SU-DHL-6 (cell line): ENCODE data around the gene DENND1B.

Experiments used
- H2AFZ ChIP-seq: fragments of 200-600 bp; sonication (generic); 2 replicates; pipeline ENCODE4 v1.6.1; 2014; ENCODE audit warnings: low read depth, mild to moderate bottlenecking, moderate library complexity, mixed read lengths, antibody characterized with exemption, low read length; ENCODE audit not compliant: severe bottlenecking
- H3F3A ChIP-seq: fragments of 200-600 bp; shearing (Covaris generic); 2 replicates; pipeline ENCODE4 v1.6.0; 2016; ENCODE audit warnings: antibody characterized with exemption, mild to moderate bottlenecking; ENCODE audit not compliant: insufficient read depth
- H3K27ac ChIP-seq: fragments of 200-600 bp; sonication (generic); 2 replicates; pipeline ENCODE4 v1.5.1; 2016; ENCODE audit warnings: low read depth, mild to moderate bottlenecking, low read length, moderate library complexity, mixed read lengths
- H3K27me3 ChIP-seq: fragments of 200-600 bp; sonication (generic), shearing (Covaris generic); 2 replicates; pipeline ENCODE4 v1.6.0; 2014; ENCODE audit warnings: mild to moderate bottlenecking, low read length
- H3K36me3 ChIP-seq: fragments of 200-600 bp; sonication (generic); 2 replicates; pipeline ENCODE4 v1.6.1; 2014; ENCODE audit warnings: mild to moderate bottlenecking, low read length, mixed read lengths
- H3K4me2 ChIP-seq: fragments of 300-600, 200-600 bp; shearing (Covaris generic), sonication (generic); 2 replicates; pipeline ENCODE4 v1.6.0; 2014; ENCODE audit warnings: low read length, low read depth, mild to moderate bottlenecking; ENCODE audit not compliant: poor library complexity, severe bottlenecking
- H3K4me3 ChIP-seq: fragments of 200-600 bp; sonication (generic); 2 replicates; pipeline ENCODE4 v1.5.1; 2014; ENCODE audit warnings: antibody characterized with exemption, low read length, mild to moderate bottlenecking, mixed read lengths; ENCODE audit not compliant: insufficient read depth, poor library complexity, severe bottlenecking
- H3K79me2 ChIP-seq: fragments of 200-600 bp; sonication (generic); 2 replicates; pipeline ENCODE4 v1.6.1; 2014; ENCODE audit warnings: mild to moderate bottlenecking, low read length, moderate library complexity; ENCODE audit not compliant: insufficient read depth
- H3K9ac ChIP-seq: fragments of 200-600 bp; sonication (generic); 2 replicates; pipeline ENCODE4 v1.7.0; 2014; ENCODE audit warnings: mild to moderate bottlenecking, low read length
- H3K9me2 ChIP-seq: fragments of 200-600 bp; sonication (generic); replicated peaks from 2 replicates; pipeline ENCODE4 v1.6.1; 2014; ENCODE audit warnings: low read length; ENCODE audit not compliant: insufficient read depth
- H3K9me3 ChIP-seq: fragments of 200-600 bp; sonication (generic); 2 replicates; pipeline ENCODE4 v1.6.1; 2014; ENCODE audit warnings: low read length, mixed read lengths; ENCODE audit not compliant: insufficient read depth
- H4K20me1 ChIP-seq: fragments of 200-600 bp; sonication (generic); 2 replicates; pipeline ENCODE4 v1.6.1; 2014; ENCODE audit warnings: low read depth, mild to moderate bottlenecking, antibody characterized with exemption, low read length, moderate library complexity, mixed read lengths
- EZH2phosphoT487 ChIP-seq: fragments of 200-600 bp; sonication (generic), shearing (Covaris generic); conservative IDR thresholded peaks from 2 replicates; pipeline ENCODE4 v1.6.1; 2018; ENCODE audit warnings: mild to moderate bottlenecking, antibody characterized with exemption, low read length, moderate library complexity, mixed read lengths
- TF ChIP-seq, protein P1 (sequence below): fragments of 200-600 bp; sonication (generic); IDR thresholded peaks from one replicate; pipeline ENCODE4 v1.5.1; 2017; ENCODE audit warnings: antibody characterized with exemption, mild to moderate bottlenecking, low read length, moderate library complexity; ENCODE audit not compliant: insufficient read depth, poor library complexity, severe bottlenecking

The DENND1B gene

DNA sequence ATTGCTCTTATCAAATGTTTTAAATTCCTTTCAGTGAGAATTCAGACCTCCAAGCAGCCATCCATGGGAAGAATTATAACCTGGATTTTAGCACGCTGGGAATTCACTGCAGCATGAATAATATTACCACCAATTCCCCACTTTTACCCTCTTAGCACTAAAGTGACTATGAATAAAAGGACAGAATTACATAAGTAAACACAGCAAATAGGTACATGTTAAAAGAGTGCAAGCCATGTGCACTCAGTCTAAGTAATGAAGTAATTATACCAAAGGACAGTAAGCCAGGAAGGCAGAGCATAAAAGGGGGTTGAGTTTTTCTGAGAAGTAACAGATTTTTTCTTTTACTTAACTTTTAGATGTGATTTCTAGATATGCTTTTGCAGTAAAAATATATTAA, 176.3 kb downstream of the DENND1B start:
- H4K20me1 ChIP-seq = no peaks in the 10 kb centered on the region

DNA sequence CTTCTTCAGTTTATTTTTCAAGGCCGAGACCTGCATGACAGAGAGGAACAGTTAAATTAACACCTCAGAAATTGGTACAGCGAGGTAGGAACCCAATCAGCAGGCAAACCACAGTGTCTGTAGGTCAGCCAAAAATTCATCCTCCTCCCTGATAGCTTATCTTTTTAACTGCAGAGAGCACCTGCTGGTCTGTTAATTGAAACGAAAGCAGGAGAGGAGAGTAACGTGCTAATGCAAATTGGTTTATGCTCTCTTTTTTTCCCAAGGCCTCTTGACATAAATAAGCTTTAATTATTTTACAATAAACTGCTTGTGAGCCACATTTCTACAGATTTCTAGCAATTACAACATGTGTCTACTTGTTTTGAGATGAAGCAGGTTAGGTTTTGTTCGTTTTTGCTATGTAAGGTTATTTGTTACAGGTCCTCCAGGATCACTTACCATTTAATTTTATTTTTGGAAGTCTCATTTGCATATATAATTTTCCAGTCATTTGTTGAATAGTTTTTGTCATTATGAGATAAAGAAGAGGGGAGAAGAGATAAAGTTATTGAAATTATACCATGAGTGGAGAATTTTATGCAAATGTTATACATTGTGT, 179.9 kb downstream of the DENND1B start:
- Histone ChIP-seq H3K79me2 (no peaks in the 10 kb centered on the region), H3K9ac (no peak overlapping the region), H3K4me2 (no peak overlapping the region), H3K36me3 (peaks cover 15% of the 10 kb centered on the region; the same call in 1 of the 2 replicates), H3F3A (peaks cover 10% of the 10 kb centered on the region; the same call in 1 of the 2 replicates), H3K9me2 (no peaks in the 10 kb centered on the region), H3K4me3 (no peak overlapping the region), H2AFZ (no peak overlapping the region), H4K20me1 (no peaks in the 10 kb centered on the region), H3K9me3 (no peaks in the 10 kb centered on the region), H3K27ac (no peak overlapping the region), H3K27me3 (no peaks in the 10 kb centered on the region)
- TF ChIP-seq, protein P1, sequence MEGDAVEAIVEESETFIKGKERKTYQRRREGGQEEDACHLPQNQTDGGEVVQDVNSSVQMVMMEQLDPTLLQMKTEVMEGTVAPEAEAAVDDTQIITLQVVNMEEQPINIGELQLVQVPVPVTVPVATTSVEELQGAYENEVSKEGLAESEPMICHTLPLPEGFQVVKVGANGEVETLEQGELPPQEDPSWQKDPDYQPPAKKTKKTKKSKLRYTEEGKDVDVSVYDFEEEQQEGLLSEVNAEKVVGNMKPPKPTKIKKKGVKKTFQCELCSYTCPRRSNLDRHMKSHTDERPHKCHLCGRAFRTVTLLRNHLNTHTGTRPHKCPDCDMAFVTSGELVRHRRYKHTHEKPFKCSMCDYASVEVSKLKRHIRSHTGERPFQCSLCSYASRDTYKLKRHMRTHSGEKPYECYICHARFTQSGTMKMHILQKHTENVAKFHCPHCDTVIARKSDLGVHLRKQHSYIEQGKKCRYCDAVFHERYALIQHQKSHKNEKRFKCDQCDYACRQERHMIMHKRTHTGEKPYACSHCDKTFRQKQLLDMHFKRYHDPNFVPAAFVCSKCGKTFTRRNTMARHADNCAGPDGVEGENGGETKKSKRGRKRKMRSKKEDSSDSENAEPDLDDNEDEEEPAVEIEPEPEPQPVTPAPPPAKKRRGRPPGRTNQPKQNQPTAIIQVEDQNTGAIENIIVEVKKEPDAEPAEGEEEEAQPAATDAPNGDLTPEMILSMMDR = no peak
- no peak for TF ChIP-seq EZH2phosphoT487

More for the DNA sequence above, 176.3 kb downstream of the DENND1B start:
- H3K27ac ChIP-seq = no peak overlapping the region
- H3F3A ChIP-seq = peaks cover 10% of the 10 kb centered on the region; the same call in 1 of the 2 replicates
- H3K4me2 ChIP-seq = no peak overlapping the region
- TF ChIP-seq EZH2phosphoT487 = no peak
- TF ChIP-seq, protein P1 = no peak
- peaks cover 6% of the 10 kb centered on the region; the same call in 1 of the 2 replicates for H3K36me3 ChIP-seq
- no peak overlapping the region for H3K9ac ChIP-seq
- H3K9me3 ChIP-seq = no peaks in the 10 kb centered on the region
- H3K4me3 ChIP-seq = no peak overlapping the region
- no peaks in the 10 kb centered on the region for H3K79me2 ChIP-seq
- no peaks in the 10 kb centered on the region for H3K27me3 ChIP-seq
- H3K9me2 ChIP-seq = no peaks in the 10 kb centered on the region
- no peak overlapping the region for H2AFZ ChIP-seq

DNA sequence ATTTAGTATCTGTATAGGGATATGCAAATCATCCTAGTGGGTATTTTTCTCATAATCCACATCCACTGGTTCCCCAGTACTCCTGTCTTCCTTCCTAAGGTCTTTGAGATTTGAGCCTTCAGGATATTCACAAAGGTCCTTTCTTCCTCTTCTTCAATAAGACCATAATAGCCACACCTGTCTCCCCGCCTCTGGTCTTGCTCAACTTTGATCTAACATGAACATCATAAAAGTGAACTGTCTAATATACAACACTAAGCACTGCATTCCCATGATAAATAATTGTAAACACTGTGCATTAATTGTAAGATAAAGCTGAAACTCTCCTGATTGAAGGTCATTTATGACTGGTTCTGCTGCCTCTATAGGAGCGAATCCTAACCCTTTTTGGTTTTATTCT, 184.6 kb downstream of the DENND1B start:
- H3K4me2 ChIP-seq = no peak overlapping the region
- H3F3A ChIP-seq = peaks cover 5% of the 10 kb centered on the region; the same call in 1 of the 2 replicates
- no peak overlapping the region for H3K9ac ChIP-seq
- H3K9me2 ChIP-seq = no peaks in the 10 kb centered on the region
- H3K27ac ChIP-seq = no peak overlapping the region
- H3K4me3 ChIP-seq = no peak overlapping the region
- peaks cover 18% of the 10 kb centered on the region; the same call in 1 of the 2 replicates for H3K36me3 ChIP-seq
- no peak overlapping the region for H2AFZ ChIP-seq
- TF ChIP-seq, protein P1 = no peak
- no peak for TF ChIP-seq EZH2phosphoT487
- no peaks in the 10 kb centered on the region for H3K27me3 ChIP-seq
- H3K79me2 ChIP-seq = no peaks in the 10 kb centered on the region
- no peaks in the 10 kb centered on the region for H3K9me3 ChIP-seq
- no peaks in the 10 kb centered on the region for H4K20me1 ChIP-seq
